Measurements from ENCODE around the gene CEP170B.

Gene CEP170B

DNA sequence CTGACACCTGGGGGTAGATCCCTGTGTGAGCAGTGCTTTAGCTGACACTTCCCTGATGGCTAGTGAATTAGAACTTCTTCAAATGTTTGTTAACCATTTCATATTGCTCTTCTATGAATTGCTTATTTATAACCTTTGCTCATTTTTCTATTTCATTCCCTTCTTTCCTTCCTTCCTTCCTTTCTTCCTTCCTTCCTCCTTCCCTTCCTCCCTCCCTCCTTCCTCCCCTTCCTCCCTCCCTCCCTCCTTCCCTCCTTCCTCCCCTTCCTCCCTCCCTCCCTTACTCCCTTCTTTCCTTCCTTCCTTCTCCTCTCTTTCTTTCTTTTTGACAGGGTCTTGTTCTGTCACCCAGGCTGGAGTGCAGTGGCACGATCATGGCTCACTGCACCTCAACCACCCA is 23.3 kb upstream of the CEP170B start:
- no peaks in the 10 kb centered on the region for H4K20me1 ChIP-seq (ENCODE audit: insufficient read depth, low read length)
- no peaks in the 10 kb centered on the region for H3K4me1 ChIP-seq (ENCODE audit: insufficient read depth, low read length, severe bottlenecking)
- no peak overlapping the region for H3K4me2 ChIP-seq (ENCODE audit: low read length)
- H3K79me2 ChIP-seq (ENCODE audit: insufficient read depth, low read length): no peaks in the 10 kb centered on the region
- no peak overlapping the region for H2AFZ ChIP-seq (ENCODE audit: low read length)
- H3K9me3 ChIP-seq (ENCODE audit: low read length): no peaks in the 10 kb centered on the region
- H3F3A ChIP-seq (ENCODE audit: insufficient read depth, low read length): no peaks in the 10 kb centered on the region
- H3K36me3 ChIP-seq (ENCODE audit: insufficient read depth, low read length): no peaks in the 10 kb centered on the region
- TF ChIP-seq EZH2 (IDR thresholded peaks at IDR 0.05; ENCODE audit: borderline replicate concordance, low read length): no peak
- TF ChIP-seq CTCF (IDR thresholded peaks at IDR 0.05; ENCODE audit: low read length): no peak
- no peak overlapping the region for H3K4me3 ChIP-seq (ENCODE audit: low read depth, low read length, poor library complexity, severe bottlenecking)
- H3K27ac ChIP-seq (ENCODE audit: low read depth, low read length, poor library complexity, severe bottlenecking): no peak overlapping the region
- no peaks in the 10 kb centered on the region for H3K9me2 ChIP-seq (ENCODE audit: low read depth, low read length)
- H3K27me3 ChIP-seq (ENCODE audit: insufficient read depth, low read length): peaks cover 7% of the 10 kb centered on the region
- no peak overlapping the region for H3K9ac ChIP-seq (ENCODE audit: low read length)

DNA sequence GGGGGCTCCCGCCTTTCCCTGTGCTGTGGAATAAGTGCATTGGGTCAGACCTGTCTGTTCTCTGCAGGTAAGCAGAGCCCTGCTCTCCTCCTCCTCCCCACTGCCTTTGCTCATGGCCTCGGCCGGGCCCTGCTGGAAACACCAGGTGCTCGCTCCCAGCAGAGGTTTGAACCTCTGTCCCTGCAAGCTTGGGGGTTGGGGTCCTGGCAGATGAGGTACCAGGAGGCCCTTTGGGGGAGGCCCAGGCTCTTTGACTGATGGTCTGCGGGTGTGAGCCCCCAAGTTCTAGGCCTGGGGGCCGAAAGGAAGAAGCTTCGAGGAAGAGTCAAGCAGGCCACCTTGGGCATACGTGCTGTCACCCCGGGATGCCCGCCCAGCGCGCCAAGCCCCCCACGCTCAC is 22.1 kb upstream of the CEP170B start:
- Histone ChIP-seq H3K4me2 (ENCODE audit: low read length) (no peak overlapping the region), H3K4me3 (ENCODE audit: low read depth, low read length, poor library complexity, severe bottlenecking) (no peak overlapping the region), H3K9me2 (ENCODE audit: low read depth, low read length) (no peaks in the 10 kb centered on the region), H3K4me1 (ENCODE audit: insufficient read depth, low read length, severe bottlenecking) (no peaks in the 10 kb centered on the region), H3K36me3 (ENCODE audit: insufficient read depth, low read length) (no peaks in the 10 kb centered on the region), H3K27me3 (ENCODE audit: insufficient read depth, low read length) (peaks cover 11% of the 10 kb centered on the region), H3K27ac (ENCODE audit: low read depth, low read length, poor library complexity, severe bottlenecking) (no peak overlapping the region), H3K9ac (ENCODE audit: low read length) (no peak overlapping the region), H3F3A (ENCODE audit: insufficient read depth, low read length) (no peaks in the 10 kb centered on the region), H4K20me1 (ENCODE audit: insufficient read depth, low read length) (no peaks in the 10 kb centered on the region), H2AFZ (ENCODE audit: low read length) (no peak overlapping the region), H3K79me2 (ENCODE audit: insufficient read depth, low read length) (no peaks in the 10 kb centered on the region), H3K9me3 (ENCODE audit: low read length) (no peaks in the 10 kb centered on the region)
- no peak for TF ChIP-seq EZH2 (IDR thresholded peaks at IDR 0.05; ENCODE audit: borderline replicate concordance, low read length)
- TF ChIP-seq CTCF (IDR thresholded peaks at IDR 0.05; ENCODE audit: low read length): no peak

GRCh38 chr14:104843442-104844305 is 21.4 kb upstream of the CEP170B start:
- Histone ChIP-seq H3K4me2 (ENCODE audit: low read length) (no peak overlapping the region), H3F3A (ENCODE audit: insufficient read depth, low read length) (no peaks in the 10 kb centered on the region), H3K9me3 (ENCODE audit: low read length) (no peaks in the 10 kb centered on the region), H3K36me3 (ENCODE audit: insufficient read depth, low read length) (no peaks in the 10 kb centered on the region), H3K9me2 (ENCODE audit: low read depth, low read length) (no peaks in the 10 kb centered on the region), H3K79me2 (ENCODE audit: insufficient read depth, low read length) (no peaks in the 10 kb centered on the region), H2AFZ (ENCODE audit: low read length) (no peak overlapping the region), H3K4me3 (ENCODE audit: low read depth, low read length, poor library complexity, severe bottlenecking) (no peak overlapping the region), H3K27me3 (ENCODE audit: insufficient read depth, low read length) (peaks cover 15% of the 10 kb centered on the region), H3K9ac (ENCODE audit: low read length) (no peak overlapping the region), H3K4me1 (ENCODE audit: insufficient read depth, low read length, severe bottlenecking) (no peaks in the 10 kb centered on the region), H3K27ac (ENCODE audit: low read depth, low read length, poor library complexity, severe bottlenecking) (no peak overlapping the region), H4K20me1 (ENCODE audit: insufficient read depth, low read length) (no peaks in the 10 kb centered on the region)
- no peak for TF ChIP-seq EZH2 (IDR thresholded peaks at IDR 0.05; ENCODE audit: borderline replicate concordance, low read length)
- no peak for TF ChIP-seq CTCF (IDR thresholded peaks at IDR 0.05; ENCODE audit: low read length)
